ENCODE data around the gene VWA3B.
"Not testable (repeated sequence)": the region's sequence is repeated elsewhere in the genome, so short reads cannot be mapped to it uniquely, and the experiment has no call there.

Gene VWA3B

DNA sequence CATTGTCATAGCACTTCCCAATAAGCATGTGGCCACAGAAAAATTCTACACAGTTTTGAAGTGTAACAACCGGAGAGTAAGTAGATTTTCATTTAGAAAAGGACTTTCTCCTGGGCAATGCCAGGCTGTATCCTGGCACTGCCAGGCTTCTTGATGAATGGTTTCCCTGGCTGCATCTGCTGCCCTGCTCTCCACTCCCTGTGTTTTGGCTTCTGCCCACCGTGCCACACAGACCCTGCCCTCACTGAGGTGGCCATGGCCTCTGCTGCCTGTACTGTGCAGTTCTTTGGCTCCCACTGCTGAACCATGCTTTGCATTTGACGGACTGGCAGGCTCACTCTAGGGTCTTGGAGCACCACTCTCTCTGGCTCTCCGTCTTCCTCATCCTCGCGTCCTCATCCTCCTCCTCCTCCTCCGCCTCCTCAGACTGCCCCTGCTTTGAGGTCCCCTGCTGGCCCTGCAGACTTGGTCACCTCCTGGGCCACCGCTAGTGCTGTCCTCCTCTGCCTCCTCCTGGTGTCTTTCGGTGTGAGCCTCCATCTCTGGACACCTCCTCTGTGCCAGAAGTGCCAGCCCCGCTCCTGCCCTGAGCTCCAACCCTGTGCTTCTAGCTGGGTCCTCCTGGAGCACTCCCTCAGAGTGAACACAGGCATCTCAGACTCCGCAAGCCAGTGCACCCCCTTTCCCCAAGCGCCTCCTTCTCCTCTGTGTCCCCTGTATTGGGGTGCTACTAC, 213.3 kb downstream of the VWA3B start:
- DNase-seq = no peak

DNA sequence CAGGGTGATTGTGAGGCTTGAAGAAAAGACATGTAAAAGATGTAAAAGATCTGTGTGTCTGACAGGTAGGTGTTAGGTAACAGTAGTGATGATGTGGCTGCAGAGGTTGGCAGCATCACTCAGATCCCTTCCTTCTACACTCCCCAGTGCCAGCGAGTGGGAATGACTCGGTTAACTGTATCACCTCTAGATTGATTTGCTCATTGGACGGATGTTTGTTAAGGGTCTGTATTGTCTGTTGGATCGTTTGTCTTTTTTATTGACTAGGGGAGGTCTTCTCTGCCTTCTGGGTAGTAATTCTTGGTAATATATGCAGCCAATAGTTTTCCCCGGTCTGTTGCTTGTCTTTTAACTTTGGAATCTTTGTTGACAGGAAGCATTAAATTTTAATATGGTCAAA, 214.5 kb downstream of the VWA3B start:
- no peak for DNase-seq

DNA sequence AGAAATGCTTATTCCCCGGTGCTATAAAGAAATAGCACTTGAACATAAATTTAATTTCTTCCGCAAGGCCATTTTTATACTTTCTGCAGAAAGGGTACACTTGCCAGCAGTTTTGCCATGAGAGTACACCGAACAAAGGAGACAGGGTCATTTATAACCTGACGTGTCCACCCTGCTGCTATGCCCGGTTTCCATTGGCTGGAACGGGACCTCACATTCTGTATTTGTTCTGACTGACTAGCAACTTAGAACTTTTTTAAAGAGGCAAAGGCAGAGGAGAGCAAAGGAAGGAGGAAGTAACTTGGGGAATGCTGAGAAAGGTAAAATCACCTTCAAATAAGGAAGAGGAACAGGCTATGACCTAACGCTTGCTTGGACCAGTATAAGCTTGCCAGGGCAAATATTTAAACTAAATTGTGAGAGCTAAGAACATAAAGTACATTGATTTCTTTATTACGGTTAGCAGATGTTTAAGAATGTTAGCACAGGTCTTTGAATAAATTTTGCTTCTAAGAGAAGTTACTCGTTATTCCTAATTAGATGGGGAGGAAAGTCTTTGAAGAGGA, 220.2 kb downstream of the VWA3B start:
- not testable (repeated sequence) for DNase-seq

DNA sequence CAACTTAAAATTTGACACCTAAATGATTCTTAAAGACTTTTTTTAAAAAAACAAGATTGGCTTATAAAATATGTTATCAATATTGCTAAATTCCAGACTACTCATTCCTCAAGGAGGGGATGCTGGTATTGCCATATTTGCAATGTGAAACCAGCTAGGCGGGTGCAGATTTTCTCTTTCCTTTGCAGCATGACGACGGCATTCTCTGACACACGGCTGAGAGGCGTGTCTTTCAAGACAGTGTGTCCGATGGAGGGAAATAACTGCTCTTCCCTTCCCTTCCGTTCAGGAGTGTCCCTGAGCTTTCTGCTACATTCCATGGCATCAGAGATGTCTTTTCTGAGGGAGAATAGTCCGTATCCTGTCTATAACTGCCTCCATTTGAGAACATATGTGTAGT, 221.1 kb downstream of the VWA3B start:
- DNase-seq = no peak

DNA sequence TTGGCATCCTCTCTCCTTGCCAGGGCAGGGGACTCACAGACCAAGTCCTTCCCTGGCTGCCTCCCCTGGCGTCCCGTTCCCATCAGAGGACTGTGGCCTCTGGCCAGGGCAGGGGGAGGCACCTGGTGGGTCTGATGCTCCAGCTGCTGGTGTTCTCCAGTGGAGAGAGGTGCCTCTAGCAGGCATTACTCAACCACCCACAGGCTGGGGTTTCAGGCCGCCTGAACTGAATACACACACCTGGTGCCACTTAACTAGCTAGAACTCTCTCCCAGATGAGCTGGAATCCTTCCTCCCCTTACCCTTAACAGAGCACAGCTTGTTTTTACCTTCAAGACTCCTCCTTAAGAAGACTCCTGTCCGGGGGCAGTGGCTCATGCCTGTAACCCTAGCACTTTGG, 221.6 kb downstream of the VWA3B start:
- DNase-seq = no peak

DNA sequence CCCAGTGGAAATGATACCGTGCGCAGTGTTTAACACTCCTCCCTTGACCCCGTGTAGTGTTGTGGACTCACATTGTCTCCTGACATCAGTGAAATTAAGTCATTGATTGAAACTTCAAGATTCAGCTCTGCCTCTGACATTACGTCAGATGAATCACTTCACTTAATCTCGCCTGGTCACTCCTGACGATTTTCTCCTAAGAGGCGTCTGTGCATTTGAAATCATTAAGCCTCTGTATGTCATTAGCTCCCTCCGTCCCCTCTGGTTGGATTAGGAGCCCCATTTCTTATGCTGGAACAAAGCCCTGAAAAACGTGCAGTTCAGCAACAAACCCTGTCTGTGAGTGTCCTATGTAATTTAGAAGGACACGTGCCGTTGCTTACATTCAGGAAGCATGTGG, 222.6 kb downstream of the VWA3B start:
- no peak for DNase-seq

DNA sequence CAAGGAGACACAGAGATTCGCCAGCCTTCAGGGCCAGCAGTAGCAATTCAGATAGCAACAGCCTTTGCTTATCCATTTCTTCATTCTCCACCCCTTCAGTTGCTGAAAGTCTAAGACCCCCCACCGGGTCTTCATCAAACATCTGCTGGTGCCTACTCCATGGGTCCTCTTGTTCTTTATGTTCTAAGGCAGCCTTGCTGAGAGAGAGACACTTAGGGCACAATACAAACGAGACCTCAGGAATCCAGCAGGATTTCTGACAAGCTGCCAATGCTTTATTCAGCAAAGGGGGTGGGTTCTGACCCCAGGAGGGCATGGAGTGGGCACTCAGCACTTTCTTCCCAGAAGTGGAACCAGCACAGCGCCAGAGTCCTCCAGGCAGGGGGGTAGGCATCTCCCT, 223.0 kb downstream of the VWA3B start:
- no peak for DNase-seq

DNA sequence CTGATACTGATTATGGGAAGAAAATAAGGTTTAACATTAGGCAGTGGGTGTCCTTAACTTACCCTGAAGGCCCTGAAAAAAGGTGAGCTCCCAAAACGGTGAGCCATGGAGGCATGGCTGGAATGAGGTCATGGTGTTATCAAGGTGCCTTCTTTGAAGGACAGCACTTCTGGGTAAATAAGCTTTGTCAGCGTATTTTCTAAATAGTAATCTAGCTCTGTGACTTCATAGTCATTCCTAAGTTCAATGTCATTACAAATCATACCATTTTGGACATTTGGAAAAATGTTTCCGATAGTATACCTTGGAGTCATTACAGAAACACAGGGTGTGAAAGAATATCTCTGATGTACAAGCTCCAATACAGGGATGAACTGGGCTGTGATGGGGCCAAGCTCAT, 224.1 kb downstream of the VWA3B start:
- DNase-seq = no peak

DNA sequence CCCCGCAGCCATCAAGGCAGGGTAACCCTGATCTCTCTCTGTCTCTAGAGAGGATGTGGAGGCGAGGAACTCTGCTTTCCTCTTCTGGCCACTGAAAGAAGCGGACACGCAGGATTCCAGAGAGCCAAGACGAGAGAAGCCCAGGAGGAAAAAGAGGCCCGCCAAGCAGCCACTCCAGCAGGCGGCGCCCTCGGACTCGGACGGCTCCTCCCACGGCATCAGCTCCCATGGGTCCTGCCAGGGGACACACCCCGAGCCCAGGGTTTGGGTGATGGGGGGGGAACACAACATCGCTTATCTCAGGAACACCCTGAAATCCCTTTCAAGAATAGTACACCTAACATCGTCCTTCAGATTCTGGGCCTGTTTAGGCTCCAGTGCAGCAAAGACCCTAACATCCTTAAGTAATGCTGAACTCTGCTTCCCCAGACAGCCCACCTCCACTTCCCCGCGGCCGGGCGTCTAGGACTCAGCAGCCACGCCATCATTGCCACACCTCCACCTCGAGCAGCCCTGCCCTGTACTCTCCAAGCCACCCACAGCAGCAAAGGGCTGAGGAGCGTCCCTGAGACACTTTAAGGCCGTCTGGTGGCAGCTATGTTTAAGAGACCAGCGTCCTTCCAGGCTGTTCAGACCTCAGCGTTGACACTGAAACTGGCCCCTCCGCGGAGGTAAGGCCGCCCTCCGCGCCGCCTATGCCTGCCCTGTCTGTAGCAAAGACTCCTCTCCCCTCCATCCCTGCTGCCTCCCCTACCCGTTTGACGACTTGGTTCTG, 225.0 kb downstream of the VWA3B start:
- no peak for DNase-seq

DNA sequence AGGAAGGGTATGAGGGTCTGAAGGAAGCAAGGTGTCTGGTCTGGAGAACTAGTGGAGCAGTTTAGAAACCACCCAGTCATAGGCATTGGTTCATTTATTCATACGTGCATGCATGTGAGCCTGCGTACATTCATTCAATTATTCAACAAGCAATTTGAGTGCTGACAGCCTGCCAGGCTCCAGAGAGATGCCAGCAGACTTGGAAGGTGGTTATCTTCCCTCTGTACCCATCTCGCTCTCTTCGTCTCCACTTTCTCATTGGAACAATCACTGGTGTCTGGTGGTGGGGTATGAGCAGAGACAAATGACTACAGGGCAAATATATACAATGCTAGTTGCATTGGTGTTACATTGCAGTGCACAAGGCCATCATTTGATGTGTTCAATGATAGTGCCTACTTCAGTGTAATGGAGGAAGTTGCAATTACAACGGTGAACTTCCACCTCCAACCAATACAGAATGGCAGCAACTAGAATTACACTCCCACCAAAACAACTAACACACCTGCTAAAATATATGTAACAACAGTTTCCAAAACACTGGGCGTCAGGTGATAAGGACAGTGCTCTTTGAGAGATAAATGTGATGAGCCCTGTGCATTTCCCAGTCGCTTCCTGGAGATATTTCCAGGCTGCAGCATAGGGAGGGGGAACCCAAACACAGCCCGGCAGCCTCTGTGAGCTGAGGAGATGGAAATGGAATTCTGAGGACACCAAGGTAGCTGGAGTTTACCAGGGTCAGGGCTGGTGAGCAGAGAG, 226.7 kb downstream of the VWA3B start:
- DNase-seq = no peak

DNA sequence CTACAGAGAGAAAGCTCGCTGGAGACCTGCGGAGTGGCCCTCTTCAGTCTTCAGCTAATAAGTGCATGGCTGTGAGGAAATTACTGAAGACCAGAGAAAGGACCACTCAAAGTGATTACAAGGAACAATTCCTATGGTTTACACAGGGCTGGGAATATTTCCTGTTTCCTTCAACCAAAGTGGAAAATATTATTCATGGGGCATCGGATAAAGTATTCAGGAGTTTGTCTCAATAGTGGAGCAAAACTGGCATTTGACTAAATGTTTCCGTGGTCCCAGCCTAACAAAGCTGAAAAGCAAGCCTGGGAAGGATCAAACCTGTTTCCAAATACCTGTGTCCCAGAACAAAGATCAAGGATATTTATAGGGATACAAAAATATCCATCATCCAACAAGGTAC, 227.3 kb downstream of the VWA3B start:
- no peak for DNase-seq

DNA sequence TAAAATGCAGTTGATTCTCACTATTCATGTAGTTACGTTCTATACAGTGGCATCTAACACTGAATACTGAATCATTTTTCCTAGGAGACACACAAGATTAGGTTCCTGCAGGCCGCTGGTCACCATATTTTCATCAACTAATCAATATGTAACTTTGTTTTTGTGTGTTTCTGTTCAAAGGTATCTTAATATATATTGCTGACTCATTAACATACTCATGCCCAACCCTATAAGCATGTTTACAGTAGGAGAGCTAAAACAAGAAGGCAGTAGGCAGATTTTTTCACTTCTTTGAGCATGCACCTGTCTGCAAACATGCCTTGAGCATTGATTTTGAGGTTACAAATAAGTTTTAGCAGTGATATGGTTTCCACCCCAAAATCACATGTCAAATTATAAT, 229.0 kb downstream of the VWA3B start:
- DNase-seq = no peak

DNA sequence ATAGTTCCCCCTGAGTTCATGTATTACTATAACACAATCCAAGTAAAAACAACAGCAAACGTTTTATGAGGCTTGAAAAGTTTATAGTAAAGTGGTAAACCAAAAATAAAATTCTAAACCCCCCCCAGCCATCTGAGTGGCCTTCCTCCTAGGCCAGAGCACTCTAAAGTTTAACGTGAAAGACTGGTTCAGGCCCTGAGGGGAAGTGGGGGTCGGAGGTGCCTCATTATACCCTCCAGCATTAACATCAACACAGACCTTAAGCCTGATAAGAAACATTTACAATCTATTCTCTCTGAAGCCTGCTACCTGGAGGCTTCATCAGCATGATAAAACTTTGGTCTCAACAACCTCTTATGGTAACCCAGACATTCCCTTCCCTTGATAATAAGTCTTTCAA, 230.2 kb downstream of the VWA3B start:
- DNase-seq = no peak

DNA sequence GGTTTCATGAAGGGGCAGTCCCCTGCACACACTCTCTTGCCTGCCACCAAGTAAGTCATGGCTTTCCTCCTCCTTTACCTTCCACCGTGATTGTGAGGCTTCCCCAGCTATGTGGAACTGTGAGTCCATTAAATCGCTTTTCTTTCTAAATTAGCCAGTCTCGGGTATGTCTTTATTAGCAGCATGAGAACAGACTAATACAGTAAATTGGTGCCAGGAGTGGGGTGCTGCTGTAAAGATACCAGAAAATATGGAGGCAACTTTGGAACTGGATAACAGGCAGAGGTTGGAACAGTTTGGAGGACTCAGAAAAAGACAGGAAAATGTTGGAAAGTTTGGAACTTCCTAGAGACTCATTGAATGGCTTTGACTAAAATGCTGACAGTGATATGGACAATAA, 233.2 kb downstream of the VWA3B start:
- DNase-seq = not testable (repeated sequence)

DNA sequence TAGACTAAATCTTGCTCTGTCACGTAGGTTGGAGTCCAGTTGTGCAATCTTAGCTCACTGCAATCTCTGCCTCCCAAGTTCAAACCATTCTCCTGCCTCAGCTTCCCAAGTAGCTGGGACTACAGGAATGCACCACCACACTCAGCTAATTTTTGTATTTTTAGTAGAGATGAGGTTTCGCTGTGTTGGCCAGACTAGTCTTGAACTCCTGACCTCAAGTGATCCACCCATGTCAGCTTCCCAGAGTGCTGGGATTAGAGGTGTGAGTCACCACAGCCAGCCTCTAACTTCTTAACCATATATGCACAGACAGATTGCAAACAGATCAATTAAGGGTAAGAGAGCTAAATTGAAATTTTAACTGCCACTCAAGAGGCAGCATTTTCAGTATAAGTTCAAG, 237.2 kb downstream of the VWA3B start:
- DNase-seq = no peak

DNA sequence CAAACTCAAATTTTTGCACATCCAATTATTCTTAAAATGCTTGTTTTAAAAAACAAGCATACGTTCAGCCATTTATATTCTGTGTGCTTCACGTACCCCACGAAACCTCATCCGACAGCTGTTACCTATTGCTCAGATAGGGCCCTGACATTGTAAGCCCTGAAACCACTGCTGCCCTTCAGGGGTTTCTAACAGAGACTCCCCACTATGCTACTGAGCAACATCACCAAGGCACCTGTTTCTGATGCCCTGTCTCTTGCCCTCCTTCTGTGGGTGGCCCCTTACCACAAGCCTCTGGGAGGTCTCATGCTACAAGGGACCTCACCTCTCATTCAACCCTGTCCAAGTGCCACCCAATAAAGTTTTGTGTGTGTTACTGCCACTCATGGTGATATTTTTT, 240.8 kb downstream of the VWA3B start:
- no peak for DNase-seq

DNA sequence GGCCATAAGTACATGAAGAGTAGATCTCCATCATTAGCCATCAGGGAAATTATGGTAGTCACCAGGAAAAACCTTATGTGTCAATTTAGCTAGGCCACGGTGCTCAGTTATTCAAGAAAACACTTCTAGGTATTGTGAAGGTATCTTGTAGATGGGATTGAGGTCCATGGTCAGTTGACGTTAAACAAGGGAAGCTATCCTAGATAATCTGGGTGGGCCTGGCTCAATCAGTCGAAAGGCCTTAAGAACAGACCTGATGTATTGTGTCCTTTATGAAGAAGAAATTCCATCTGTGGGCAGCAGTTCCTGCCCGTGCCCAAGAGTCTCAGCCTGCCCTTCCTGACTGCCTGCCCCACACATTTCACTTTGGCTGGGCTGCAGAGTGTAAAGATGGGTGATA, 242.6 kb downstream of the VWA3B start:
- DNase-seq = no peak

DNA sequence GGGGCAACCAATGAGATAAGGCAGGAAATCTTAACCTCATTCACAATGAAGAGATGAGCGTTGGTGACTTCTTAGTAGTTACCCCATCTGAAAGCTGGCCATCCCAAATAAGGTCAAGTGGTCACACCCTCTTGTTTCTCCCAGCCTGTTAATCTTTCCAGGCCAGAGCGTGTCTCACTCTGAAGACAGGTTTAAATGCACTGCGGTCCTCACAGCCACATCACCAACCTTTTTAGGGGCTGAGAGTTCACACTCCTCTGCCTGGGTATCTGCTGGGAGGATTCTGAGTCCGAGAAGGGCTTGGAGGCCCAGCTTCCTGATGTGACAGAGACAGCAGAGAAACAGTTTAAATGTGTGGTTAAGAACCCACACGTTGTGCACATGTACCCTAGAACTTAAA, 246.0 kb downstream of the VWA3B start:
- DNase-seq = no peak

DNA sequence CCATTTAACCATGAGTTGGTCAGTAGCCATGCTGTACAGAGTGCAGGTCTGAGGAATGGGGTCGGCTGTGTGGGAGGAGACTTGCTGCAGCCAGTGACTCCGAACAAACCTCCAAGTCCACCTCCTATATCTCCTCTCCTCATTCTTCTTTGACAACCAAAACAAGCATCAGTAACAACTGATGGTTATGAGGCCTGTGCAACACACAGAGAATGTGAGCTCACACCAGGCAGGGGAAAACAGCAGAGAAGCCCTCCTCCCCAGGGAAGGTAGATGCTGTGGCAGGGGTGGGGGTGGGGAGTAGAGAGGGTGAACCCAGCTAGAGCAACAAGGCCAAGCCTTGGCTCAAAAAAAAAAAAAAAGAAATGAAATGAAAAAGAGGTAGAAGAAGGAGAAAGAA, 247.0 kb downstream of the VWA3B start:
- DNase-seq = no peak

DNA sequence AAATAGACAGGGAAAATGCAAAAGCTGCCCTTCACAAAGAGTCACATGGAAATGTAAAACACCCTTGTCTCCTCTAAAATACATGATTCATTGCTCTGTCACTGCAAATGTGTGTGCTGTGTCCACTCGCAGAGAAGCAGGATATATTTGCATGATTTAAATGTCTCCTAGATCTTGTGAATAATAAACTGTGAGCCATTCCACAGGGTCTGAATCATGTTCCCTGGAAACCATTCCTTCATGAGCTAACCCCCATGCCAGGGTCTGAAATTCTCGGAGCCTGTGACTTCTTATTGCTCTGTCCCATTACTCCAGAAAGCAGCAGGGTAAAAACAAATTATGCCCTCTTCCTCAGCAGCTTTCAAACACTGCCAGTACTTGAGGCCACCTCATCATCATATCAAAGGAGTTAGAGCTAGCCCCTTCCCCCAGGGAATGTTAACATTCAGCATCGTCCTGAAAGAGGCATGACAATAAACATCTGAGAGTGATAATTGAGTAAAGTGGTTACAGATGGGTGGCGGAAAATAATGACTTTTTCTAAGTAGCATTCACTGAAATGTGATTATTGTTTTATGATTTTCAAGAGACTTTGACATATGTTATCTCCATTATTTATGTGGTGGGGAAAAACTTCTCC, 247.6 kb downstream of the VWA3B start:
- no peak for DNase-seq

DNA sequence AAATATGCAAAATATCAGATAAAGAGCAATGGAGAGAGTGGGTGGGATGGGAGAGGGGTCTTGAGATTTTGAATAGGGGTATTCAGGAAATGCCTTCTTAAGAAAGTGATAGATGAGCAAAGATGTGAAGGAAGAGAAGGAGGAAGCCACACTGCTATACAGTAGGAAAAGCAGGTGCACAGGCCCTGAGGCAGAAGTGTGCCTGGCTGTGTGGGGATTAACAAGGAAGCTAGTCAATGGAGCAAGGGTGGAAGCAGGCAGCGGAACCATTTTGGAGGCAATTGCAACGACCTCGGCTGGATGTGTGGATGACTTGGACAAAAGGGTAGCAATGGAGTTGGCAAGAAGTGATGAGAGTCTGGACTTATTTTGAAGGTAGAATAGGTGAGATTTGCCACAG, 248.3 kb downstream of the VWA3B start:
- no peak for DNase-seq

DNA sequence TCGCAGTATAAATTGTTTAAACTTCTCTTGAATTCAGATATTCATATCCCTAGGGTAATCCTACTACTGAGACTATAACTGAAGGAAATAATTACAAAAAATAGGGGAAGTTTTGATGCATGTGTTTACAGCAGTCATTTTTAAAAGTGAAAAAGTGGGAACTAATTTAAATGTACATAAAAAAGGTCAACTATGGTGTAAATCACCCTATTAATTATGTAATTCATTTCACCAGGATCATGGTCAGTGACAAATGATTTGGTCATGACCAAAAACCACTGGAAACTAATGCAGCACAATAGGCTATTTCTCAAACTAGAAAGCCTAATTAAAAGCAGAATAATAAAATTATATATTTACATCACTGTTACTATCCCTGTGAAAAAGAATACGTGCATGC, 254.3 kb downstream of the VWA3B start:
- DNase-seq = no peak

DNA sequence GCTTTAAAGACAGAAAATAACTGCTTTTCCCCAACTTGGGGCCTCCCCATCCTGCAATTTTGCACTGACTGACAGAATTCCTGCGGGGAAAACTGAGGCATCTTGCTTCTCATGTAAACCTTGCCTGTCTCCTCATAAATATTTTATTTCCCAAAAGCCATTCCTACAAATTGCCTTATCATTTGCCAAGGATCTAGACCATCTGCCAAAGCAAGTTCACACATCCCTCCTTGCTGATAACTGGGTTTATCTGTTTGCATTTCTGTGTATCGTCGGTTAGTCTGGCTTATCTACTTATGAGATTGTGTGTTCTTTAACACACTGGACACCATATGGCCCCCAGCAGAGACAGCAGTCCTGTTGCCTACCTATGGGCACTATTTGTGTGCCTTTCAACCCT, 256.3 kb downstream of the VWA3B start:
- DNase-seq = no peak
